ENCODE data around the gene CDK8. TPM values are rescaled to one million over a fixed set of nuclear protein-coding genes. Genes with fewer than 3 reads are reported as not detected.

Gene CDK8
- polyA plus RNA-seq, 3 donors, result 3.0 to 10.9 (median 3.3) TPM

DNA sequence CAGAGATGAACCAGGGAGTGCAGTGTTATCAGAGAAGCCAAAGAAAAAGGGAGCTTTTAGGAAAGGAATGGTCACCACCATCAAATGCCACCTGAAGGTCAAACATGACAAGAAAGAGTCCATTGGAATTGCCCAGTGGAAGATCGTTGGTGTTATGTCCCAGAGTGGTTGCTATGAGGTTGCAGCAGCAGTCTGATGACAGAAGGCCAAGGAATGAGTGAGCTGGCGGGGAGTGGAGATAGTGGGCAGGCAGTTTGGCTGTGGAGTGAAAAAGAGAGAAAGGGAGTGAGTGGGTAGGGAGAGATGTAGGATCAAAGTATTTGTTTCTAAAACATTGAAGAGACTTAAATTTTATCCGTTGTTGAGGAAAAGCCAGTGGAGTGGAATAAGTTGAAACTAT, 186.2 kb downstream of the CDK8 start:
- Histone ChIP-seq H3K27ac (ENCODE audit: low read depth in 1 of 2, low read length in 2 of 2) (no peak overlapping the region), H3K4me2 (replicated peaks; ENCODE audit: extremely low read depth, low read length, poor library complexity, severe bottlenecking) (no peak overlapping the region), H3K27me3 (ENCODE audit: control insufficient read depth in 2 of 2, insufficient read depth in 2 of 2, low read length in 2 of 2) (no peaks in the 10 kb centered on the region), H3K4me1 (ENCODE audit: control insufficient read depth in 1 of 2, insufficient read depth in 2 of 2, low read length in 2 of 2) (no peaks in the 10 kb centered on the region), H4K20me1 (ENCODE audit: insufficient read depth, low read length) (no peaks in the 10 kb centered on the region), H3K9ac (ENCODE audit: insufficient read depth, low read length, poor library complexity, severe bottlenecking) (no peak overlapping the region), H3K4me3 (replicated peaks in 1 of 3; ENCODE audit: low read depth in 2 of 3, low read length in 3 of 3) (no peak overlapping the region), H3K79me2 (ENCODE audit: insufficient read depth, low read length) (no peaks in the 10 kb centered on the region), H2AFZ (ENCODE audit: insufficient read depth, low read depth, low read length, poor library complexity, severe bottlenecking) (no peak overlapping the region), H3K9me3 (replicated peaks in 1 of 2; ENCODE audit: control insufficient read depth in 1 of 2, insufficient read depth in 1 of 2, low read length in 2 of 2) (peaks cover 12 to 26% of the 10 kb centered on the region in 2 donors), H3K36me3 (replicated peaks in 1 of 2; ENCODE audit: control insufficient read depth in 1 of 2, insufficient read depth in 2 of 2, low read length in 2 of 2) (no peaks in the 10 kb centered on the region)
- H3K27ac Mint-ChIP-seq, result no peak overlapping the region
- TF ChIP-seq CTCF (IDR thresholded peaks at IDR 0.05), result no peak
- 56% methylated on average over 3 of the region's 3 CpGs for WGBS (ENCODE audit: insufficient coverage)
- no peak overlapping the region for H3K4me3 Mint-ChIP-seq
- peaks cover 16 to 32% (median 24%) of the 10 kb centered on the region in 7 donors for H3K9me3 Mint-ChIP-seq
- no peaks in the 10 kb centered on the region for H3K27me3 Mint-ChIP-seq (ENCODE audit: low read depth in 3 of 3)
- H3K4me1 Mint-ChIP-seq, result no peaks in the 10 kb centered on the region
- H3K36me3 Mint-ChIP-seq, result no peaks in the 10 kb centered on the region
- intact Hi-C loops (cut with micrococcal nuclease), result no loop called here
- no peak for DNase-seq

DNA sequence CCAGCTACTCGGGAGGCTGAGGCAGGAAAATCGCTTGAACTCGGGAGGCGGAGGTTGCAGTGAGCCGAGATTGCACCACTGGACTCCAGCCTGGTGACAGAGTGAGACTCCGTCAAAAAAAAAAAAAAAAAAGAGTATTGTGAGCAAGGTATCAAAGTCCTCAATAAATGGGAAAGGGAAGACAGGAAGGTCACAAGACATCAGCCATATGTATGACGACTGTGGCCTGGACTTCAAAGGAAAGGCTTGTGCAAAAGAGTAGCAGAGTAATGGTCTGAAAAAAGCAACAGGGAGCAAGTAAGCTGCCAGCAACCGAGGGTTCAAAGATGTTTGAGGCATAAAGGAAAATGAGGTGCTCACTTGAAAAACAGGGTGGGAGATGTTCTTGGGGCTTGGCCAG, 187.5 kb downstream of the CDK8 start:
- no peak for DNase-seq
- Histone ChIP-seq H3K27ac (ENCODE audit: low read depth in 1 of 2, low read length in 2 of 2) (no peak overlapping the region), H3K9me3 (replicated peaks in 1 of 2; ENCODE audit: control insufficient read depth in 1 of 2, insufficient read depth in 1 of 2, low read length in 2 of 2) (peaks cover 3 to 12% of the 10 kb centered on the region in 2 donors), H3K9ac (ENCODE audit: insufficient read depth, low read length, poor library complexity, severe bottlenecking) (no peak overlapping the region), H3K79me2 (ENCODE audit: insufficient read depth, low read length) (no peaks in the 10 kb centered on the region), H3K27me3 (ENCODE audit: control insufficient read depth in 2 of 2, insufficient read depth in 2 of 2, low read length in 2 of 2) (no peaks in the 10 kb centered on the region), H2AFZ (ENCODE audit: insufficient read depth, low read depth, low read length, poor library complexity, severe bottlenecking) (no peak overlapping the region), H4K20me1 (ENCODE audit: insufficient read depth, low read length) (no peaks in the 10 kb centered on the region), H3K4me2 (replicated peaks; ENCODE audit: extremely low read depth, low read length, poor library complexity, severe bottlenecking) (no peak overlapping the region), H3K36me3 (replicated peaks in 1 of 2; ENCODE audit: control insufficient read depth in 1 of 2, insufficient read depth in 2 of 2, low read length in 2 of 2) (no peaks in the 10 kb centered on the region), H3K4me1 (ENCODE audit: control insufficient read depth in 1 of 2, insufficient read depth in 2 of 2, low read length in 2 of 2) (no peaks in the 10 kb centered on the region), H3K4me3 (replicated peaks in 1 of 3; ENCODE audit: low read depth in 2 of 3, low read length in 3 of 3) (no peak overlapping the region)
- H3K27me3 Mint-ChIP-seq (ENCODE audit: low read depth in 3 of 3), result no peaks in the 10 kb centered on the region
- no peaks in the 10 kb centered on the region for H3K4me1 Mint-ChIP-seq
- intact Hi-C loops (cut with micrococcal nuclease), result no loop called here
- no peak overlapping the region for H3K27ac Mint-ChIP-seq
- peaks cover 5 to 25% (median 12%) of the 10 kb centered on the region in 7 donors for H3K9me3 Mint-ChIP-seq
- H3K4me3 Mint-ChIP-seq, result no peak overlapping the region
- WGBS (ENCODE audit: insufficient coverage), result 90% methylated on average over 6 of the region's 8 CpGs
- H3K36me3 Mint-ChIP-seq, result no peaks in the 10 kb centered on the region
- no peak for TF ChIP-seq CTCF (IDR thresholded peaks at IDR 0.05)
